ENCODE data around the gene KCP.
"Not testable (repeated sequence)": the region's sequence is repeated elsewhere in the genome, so short reads cannot be mapped to it uniquely, and the experiment has no call there.

KCP gene

DNA sequence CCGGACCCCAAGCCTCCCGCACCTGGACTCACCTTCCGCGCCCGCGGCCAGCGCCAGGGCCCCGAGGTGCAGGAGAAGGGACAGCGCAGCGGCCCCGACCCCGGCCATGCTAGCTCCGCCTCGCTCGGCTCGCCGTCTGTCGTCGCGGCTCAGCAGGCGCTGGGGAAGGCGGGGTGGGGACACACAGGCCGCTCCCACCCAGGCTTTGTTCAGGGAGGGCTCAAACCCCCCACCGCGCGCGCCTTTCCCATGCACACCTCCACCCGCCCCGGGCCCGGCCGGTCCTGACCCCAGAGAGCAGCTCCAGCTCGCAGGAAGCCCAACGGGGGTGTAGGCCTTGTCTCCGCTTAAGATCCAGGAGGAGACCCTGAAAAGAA lies at the start of gene KCP:
KCP (minus strand) TSS at position 141 of the 377 bp plus-strand sequence; CDS start at position 108, 33 bp downstream.
- no peak for DNase-seq
- in situ Hi-C loops (cut with MboI; ENCODE audit: low pct_unique_long_range_greater_than_20kb, low sequenced_read_pairs): no loop called here

DNA sequence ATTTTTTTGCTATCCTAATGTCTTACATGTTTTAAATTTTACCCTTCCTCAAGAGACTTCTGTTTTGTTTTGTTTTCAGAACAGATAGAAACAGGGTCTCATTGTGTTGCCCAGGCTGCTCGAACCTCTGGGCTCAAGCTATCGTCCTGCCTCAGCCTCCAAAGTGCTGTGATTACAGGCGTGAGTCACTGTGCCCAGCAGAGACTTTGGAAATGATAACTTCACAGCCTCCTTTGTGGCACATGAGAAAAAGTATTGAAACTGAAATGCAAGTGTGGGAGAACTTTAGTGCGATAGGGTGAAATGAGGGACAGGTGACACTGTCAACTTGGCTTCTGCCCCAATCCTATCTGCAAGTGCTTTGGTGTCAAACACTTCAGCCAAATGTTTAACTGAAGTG lies 48.8 kb upstream of the KCP start:
- DNase-seq: no peak

DNA sequence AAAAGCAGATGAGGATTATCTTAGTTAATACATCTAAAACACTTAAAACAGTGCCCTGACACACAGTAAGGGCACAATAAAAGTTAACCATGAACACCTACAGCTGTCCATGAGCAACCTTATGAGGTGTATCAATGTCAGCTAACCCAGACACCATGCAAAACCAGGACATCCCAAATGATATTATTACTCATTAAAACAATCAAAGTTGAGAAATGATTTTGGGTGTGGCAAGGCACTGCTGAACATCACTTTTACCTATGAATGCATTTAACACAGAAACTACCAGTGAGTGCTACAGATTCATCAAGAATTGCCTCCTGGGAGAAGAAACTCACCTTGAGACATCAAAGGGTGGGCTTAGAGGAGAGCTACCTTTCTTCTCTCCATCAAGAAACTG lies 45.5 kb upstream of the KCP start:
- in situ Hi-C loops (cut with MboI; ENCODE audit: low pct_unique_long_range_greater_than_20kb, low sequenced_read_pairs): no loop called here

More for the DNA sequence above, 48.8 kb upstream of the KCP start:
- in situ Hi-C loops (cut with MboI; ENCODE audit: low pct_unique_long_range_greater_than_20kb, low sequenced_read_pairs): no loop called here

DNA sequence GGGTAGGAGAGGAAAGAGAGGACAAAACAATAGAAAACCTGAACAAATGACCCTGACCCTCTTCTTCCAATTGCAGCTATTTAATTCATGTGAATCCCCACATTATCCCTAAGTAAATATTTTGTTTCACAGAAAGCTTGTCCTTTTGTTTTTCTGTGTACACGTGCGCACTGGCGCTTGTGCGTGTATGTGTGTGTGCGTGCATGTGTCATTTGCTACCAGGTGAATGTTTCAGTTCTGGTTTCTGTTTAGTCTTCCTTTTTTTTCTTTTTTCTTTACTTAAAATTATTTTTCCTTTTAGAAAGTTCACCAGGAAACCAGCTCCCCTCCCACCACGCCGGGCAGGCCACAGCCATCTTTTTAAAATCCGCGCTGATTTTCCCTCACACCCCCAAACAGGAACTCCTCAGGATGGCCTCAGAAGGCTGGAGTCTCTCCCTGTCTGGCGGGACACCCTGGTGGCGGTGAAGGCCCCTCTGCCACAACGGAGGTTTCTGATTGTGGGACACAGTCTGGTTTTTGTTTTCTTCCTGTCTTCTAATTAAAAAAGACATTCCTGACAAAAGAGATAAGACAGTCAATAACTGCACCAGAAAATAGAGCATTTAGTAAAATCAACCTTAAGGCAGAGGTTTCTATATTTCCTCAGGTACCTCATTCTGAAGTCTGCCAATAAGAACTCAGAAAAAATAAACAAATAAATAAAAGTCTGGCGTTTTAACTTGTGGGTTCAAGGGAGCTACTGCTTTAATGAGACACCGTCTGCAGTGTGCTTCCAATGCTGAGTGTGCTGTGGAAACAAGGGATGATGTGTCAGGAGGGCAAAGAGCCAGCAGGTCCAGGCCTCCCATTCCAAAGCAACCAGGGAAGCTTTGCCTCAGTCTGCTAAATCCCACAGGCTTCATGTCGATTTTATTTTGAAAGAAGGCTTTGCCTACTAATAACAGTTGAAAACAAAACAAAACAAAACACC lies 44.6 kb upstream of the KCP start:
- DNase-seq: no peak

More for the DNA sequence above, 45.5 kb upstream of the KCP start:
- DNase-seq: no peak

DNA sequence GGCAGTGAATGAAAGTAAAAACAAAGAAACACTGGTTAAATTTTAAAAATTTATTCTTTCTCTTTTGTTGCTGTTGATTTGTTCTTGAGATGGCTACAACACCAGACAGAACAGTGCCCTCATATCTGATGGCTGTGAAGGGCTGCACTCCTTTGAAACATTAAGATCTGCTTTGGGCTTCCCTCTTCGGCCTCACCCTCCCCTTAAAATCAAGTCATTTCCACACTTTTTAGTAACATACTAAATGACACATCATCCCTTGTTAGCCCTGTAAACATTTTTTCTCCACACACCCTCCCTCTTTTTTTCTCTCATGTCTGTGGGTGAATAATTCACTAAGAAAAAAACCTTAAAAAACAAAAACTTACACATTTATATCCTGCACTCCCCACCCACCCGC lies 43.6 kb upstream of the KCP start:
- no peak for DNase-seq
- in situ Hi-C loops (cut with MboI; ENCODE audit: low pct_unique_long_range_greater_than_20kb, low sequenced_read_pairs): no loop called here

More for the DNA sequence above, 44.6 kb upstream of the KCP start:
- in situ Hi-C loops (cut with MboI; ENCODE audit: low pct_unique_long_range_greater_than_20kb, low sequenced_read_pairs): no loop called here

DNA sequence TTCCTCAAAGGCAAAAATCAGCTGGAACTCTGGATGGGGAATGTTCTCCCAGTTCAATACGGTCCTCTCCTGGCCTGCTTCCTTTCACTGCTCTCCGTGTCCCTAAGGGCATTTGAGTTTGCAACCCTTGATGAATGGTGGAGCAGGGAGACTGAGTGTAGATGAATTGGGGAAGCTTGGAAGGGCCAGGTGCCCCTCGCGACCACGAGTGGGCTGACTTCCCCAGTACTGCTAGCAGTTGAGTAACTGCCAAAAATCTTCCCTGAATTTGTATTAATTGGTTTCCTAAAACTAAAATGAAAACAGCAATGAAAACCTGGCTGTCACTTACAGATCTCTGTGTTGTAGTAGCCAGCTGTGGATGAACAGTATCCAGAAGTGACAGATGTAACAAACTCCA lies 40.8 kb upstream of the KCP start:
- in situ Hi-C loops (cut with MboI; ENCODE audit: low pct_unique_long_range_greater_than_20kb, low sequenced_read_pairs): no loop called here
- DNase-seq: no peak

DNA sequence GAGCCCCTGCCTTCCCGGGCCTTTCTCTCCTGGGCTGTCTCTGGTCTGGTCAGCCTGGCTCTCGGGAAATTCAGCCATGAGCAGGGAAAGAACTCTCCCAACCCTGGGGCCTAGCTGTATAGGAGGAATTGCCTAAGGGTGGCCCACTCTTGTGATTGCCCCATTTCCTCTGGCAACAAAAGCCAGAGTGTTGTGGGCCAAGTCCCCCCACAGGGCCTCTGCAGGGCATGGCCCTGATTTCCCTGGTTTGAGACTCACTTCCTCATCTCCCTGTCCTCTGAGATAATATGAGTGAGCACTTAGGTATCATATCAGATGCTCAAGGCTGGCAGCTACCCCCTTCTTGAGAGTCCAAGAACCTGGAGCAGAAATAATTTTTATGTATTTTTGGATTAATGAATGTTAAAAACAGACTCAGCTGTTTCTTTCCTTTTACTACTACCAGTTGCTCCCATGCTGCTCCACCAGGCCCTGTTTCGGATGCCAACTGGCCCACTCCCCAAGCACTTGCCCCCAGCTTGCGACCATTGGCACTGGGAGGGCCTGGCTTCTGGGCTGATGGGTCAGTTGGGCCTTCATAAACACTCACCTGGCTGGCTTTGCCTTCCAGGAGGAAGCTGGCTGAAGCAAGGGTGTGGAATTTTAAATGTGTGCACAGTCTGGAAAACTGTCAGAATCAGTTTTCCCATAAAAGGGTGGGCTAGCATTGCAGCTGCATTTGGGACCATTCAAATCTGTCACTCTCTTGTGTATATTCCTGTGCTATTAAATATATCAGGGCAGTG lies 38.7 kb upstream of the KCP start:
- DNase-seq: peak; percentile 55
- in situ Hi-C loops (cut with MboI; ENCODE audit: low pct_unique_long_range_greater_than_20kb, low sequenced_read_pairs): no loop called here

DNA sequence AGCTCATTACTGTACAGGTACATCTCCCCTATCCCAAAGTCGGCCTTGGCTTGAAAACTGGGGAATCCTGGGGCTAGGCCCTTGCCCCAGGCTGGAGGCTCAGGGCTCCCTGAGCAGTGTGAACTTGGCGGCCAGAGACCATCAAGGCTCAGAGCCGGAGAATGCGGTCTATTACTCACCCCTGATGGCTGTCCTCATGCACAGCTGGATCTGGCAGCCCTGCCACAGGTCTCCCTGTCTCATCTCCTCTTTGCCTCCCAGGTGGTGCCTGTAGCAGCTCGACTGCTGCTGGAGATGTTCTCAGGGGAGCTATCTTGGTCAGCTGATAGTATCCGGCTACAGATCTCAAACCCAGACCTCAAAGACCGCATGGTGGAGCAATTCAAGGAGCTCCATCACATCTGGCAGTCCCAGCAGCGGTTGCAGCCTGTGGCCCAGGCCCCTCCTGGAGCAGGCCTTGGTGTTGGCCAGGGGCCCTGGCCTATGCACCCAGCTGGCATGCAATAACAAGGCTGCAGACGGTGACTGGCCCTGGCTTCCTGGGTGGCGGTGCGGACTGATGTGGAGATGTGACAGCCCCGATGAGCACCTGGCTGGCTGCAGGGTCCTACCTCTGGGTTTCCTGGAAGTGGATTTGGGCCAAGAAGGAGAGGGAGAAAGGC lies 37.9 kb upstream of the KCP start:
- no peak for DNase-seq
- in situ Hi-C loops (cut with MboI; ENCODE audit: low pct_unique_long_range_greater_than_20kb, low sequenced_read_pairs): no loop called here

DNA sequence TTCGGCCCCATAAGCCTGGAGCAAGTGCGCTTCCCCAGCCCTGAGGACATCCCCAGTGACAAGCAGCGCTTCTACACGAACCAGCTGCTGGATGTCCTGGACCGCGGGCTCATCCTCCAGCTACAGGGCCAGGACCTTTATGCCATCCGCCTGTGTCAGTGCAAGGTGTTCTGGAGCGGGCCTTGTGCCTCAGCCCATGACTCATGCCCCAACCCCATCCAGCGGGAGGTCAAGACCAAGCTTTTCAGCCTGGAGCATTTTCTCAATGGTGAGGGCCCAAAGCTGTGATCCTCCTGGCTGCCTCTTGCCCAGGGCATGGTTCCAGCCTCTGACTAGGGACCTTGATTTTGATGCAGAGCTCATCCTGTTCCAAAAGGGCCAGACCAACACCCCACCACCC lies 37.3 kb upstream of the KCP start:
- DNase-seq: no peak
- in situ Hi-C loops (cut with MboI; ENCODE audit: low pct_unique_long_range_greater_than_20kb, low sequenced_read_pairs): no loop called here

GRCh38 chr7:128946936-128947830 lies 36.7 kb upstream of the KCP start:
- in situ Hi-C loops (cut with MboI; ENCODE audit: low pct_unique_long_range_greater_than_20kb, low sequenced_read_pairs): no loop called here
- DNase-seq: no peak

- in situ Hi-C loops (cut with MboI; ENCODE audit: low pct_unique_long_range_greater_than_20kb, low sequenced_read_pairs): no loop called here
- DNase-seq: no peak
Observed at GRCh38 chr7:128945668-128946366, 35.3 kb upstream of the KCP start.

- DNase-seq: no peak
- in situ Hi-C loops (cut with MboI; ENCODE audit: low pct_unique_long_range_greater_than_20kb, low sequenced_read_pairs): no loop called here
Observed at GRCh38 chr7:128944487-128945236, 34.2 kb upstream of the KCP start.

- in situ Hi-C loops (cut with MboI; ENCODE audit: low pct_unique_long_range_greater_than_20kb, low sequenced_read_pairs): not testable (repeated sequence)
Observed at GRCh38 chr7:128943251-128943650, 32.7 kb upstream of the KCP start.

GRCh38 chr7:128941946-128942526 lies 31.5 kb upstream of the KCP start:
- in situ Hi-C loops (cut with MboI; ENCODE audit: low pct_unique_long_range_greater_than_20kb, low sequenced_read_pairs): no loop called here
- DNase-seq: no peak

More at GRCh38 chr7:128943251-128943650, 32.7 kb upstream of the KCP start:
- not testable (repeated sequence) for DNase-seq

- in situ Hi-C loops (cut with MboI; ENCODE audit: low pct_unique_long_range_greater_than_20kb, low sequenced_read_pairs): no loop called here
- no peak for DNase-seq
Observed at GRCh38 chr7:128941323-128941890, 30.9 kb upstream of the KCP start.

DNA sequence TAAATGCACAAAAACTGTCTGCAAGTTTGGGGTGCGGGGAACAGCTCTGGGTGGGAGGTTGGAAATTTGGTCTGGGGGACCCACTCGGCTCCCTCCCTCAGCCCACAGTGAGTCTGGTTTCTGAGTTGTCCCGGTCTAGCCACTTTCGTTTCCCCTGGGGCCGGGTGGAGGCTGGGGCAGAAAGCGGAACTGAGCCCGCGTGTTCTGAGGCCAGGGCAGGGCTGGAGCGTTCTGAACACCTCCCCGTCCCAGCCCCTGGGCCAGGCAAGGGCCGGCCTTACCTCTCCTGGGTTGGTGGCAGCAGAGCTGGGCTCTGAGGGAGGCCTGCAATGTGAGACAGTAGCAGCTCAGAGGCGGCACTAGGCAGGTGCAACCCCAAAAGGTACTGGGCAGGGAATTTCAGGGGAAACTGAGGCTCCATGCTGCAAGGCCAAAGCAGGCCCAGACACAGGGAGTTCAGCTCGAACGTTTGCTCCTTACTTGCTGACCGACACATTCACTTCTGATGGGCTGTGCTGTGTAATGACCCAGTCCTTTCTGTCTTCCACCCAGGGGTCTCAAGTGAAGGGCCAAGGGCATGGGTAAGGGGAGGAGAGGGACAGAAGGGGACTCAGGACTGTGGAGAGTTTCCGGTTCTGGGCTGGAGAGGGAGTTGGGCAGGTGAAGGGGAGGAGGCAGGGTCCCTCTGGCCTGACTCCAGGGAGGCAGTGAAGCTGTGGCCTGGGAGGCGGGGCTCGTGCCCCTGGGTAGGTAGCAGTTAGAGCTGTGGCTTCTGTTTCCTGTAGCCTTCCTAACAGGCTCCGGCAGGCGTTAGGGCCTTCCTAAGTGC lies 30.2 kb upstream of the KCP start:
- in situ Hi-C loops (cut with MboI; ENCODE audit: low pct_unique_long_range_greater_than_20kb, low sequenced_read_pairs): no loop called here
- DNase-seq: peak; percentile 92
